Prostate gland (tissue), 2 donors: ENCODE results near the gene NUP210. TPM values are rescaled to one million over a fixed set of nuclear protein-coding genes. Genes with fewer than 3 reads are reported as not detected.

Experiments
- DNase-seq: peaks from one replicate; pipeline ENCODE4 v3.0.0-alpha.2; 2019; ENCODE audit warnings: low spot score
- H3K27ac ChIP-seq, 2 donors: fragments of 200-600 bp; sonication (generic); 2 replicates each; pipeline ENCODE4 v1.5.1; 2017 to 2019
- H3K27me3 ChIP-seq: fragments of 200-600 bp; sonication (generic); replicated peaks from 2 replicates; pipeline ENCODE4 v1.5.1; 2019; ENCODE audit not compliant: insufficient read depth
- H3K36me3 ChIP-seq, 2 donors: fragments of 200-600 bp; sonication (generic); 1 replicate in 1 of 2; 2 replicates in 1 of 2; pipeline versions ENCODE4 v1.5.1 to v1.8.1; 2017 to 2019
- H3K4me1 ChIP-seq: fragments of 200-600 bp; sonication (generic); replicated peaks from 2 replicates; pipeline ENCODE4 v1.5.1; 2019
- H3K4me3 ChIP-seq, 2 donors: fragments of 200-600 bp; sonication (generic); 2 replicates each; pipeline ENCODE4 v1.5.1; 2017 to 2019
- H3K9me3 ChIP-seq: fragments of 200-600 bp; sonication (generic); 2 replicates; pipeline ENCODE4 v1.5.1; 2017
- CTCF ChIP-seq, 4 experiments: fragments of 200-600 bp in 2 of 4; fragments of 450-650 bp in 2 of 4; sonication (generic) in 2 of 4; IDR thresholded peaks; 1 replicate in 3 of 4; 2 replicates in 1 of 4; pipeline ENCODE4 v1.5.1; 2016 to 2019; ENCODE audit warnings: antibody characterized with exemption in 4 of 4, mild to moderate bottlenecking in 2 of 4, moderate library complexity in 2 of 4
- POLR2A ChIP-seq: fragments of 450-650 bp; IDR thresholded peaks from one replicate; pipeline ENCODE4 v1.6.1; 2016; ENCODE audit warnings: antibody characterized with exemption, mild to moderate bottlenecking
- POLR2AphosphoS5 ChIP-seq: sonication (generic); formaldehyde crosslinking; IDR thresholded peaks from one replicate; pipeline ENCODE4 v1.6.1; 2017; ENCODE audit warnings: antibody characterized with exemption
- WGBS: methylation state at CpG from one replicate; pipeline ENCODE4 v1.1.5; 2018; 5-methylcytosine and 5-hydroxymethylcytosine counted together
- intact Hi-C: fragments of 100-400 bp; cut with DNase I; formaldehyde crosslinking; loops from one replicate; pipeline ENCODE4 v1.14.2; 2022
- total RNA-seq, 2 donors: library from RNA; depleted of rRNA; stranded (reverse); fragments of >200 nt; gene quantifications; one replicate each; pipeline ENCODE4 v1.1.0, GENCODE V29; 2016

NUP210 gene
- total RNA-seq, 2 donors from 2014 or later, result 10.6 to 31.2 TPM

- H3K4me1 ChIP-seq, result no peaks in the 10 kb centered on the region
- intact Hi-C loops, result no loop called here
- 94% methylated on average over 20 of the region's 20 CpGs for WGBS
- H3K27ac ChIP-seq, result no peak overlapping the region
- H3K9me3 ChIP-seq, result no peaks in the 10 kb centered on the region
- H3K4me3 ChIP-seq, result no peak overlapping the region
- TF ChIP-seq CTCF (IDR thresholded peaks at IDR 0.05) (no peak), POLR2AphosphoS5 (no peak), POLR2A (no peak)
- no peaks in the 10 kb centered on the region for H3K36me3 ChIP-seq
- H3K27me3 ChIP-seq, result no peaks in the 10 kb centered on the region
- no peak for DNase-seq
These were observed 80.3 kb downstream of the NUP210 start for GRCh38 chr3:13339833-13340232.

- Histone ChIP-seq H3K9me3 (no peaks in the 10 kb centered on the region), H3K4me3 (no peak overlapping the region), H3K27ac (no peak overlapping the region), H3K27me3 (no peaks in the 10 kb centered on the region), H3K36me3 (no peaks in the 10 kb centered on the region), H3K4me1 (no peaks in the 10 kb centered on the region)
- intact Hi-C loops, result no loop called here
- WGBS, result 97% methylated on average over 5 of the region's 5 CpGs
- no peak for DNase-seq
- no peak for TF ChIP-seq POLR2A
- no peak for TF ChIP-seq CTCF (IDR thresholded peaks at IDR 0.05)
- no peak for TF ChIP-seq POLR2AphosphoS5
These were observed 81.1 kb downstream of the NUP210 start for GRCh38 chr3:13338996-13339395.

- DNase-seq, result no peak
- intact Hi-C loops, result no loop called here
- H3K36me3 ChIP-seq, result no peaks in the 10 kb centered on the region
- H3K9me3 ChIP-seq, result no peaks in the 10 kb centered on the region
- H3K27me3 ChIP-seq, result no peaks in the 10 kb centered on the region
- no peaks in the 10 kb centered on the region for H3K4me1 ChIP-seq
- WGBS, result 94% methylated on average over 3 of the region's 3 CpGs
- no peak overlapping the region for H3K4me3 ChIP-seq
- TF ChIP-seq CTCF (IDR thresholded peaks at IDR 0.05) (no peak), POLR2AphosphoS5 (no peak), POLR2A (no peak)
- H3K27ac ChIP-seq, result no peak overlapping the region
These were observed 81.9 kb downstream of the NUP210 start for GRCh38 chr3:13338231-13338630.

GRCh38 chr3:13336592-13336991 lies 83.5 kb downstream of the NUP210 start:
- Histone ChIP-seq H3K27me3 (no peaks in the 10 kb centered on the region), H3K4me3 (no peak overlapping the region), H3K36me3 (no peaks in the 10 kb centered on the region), H3K9me3 (no peaks in the 10 kb centered on the region), H3K27ac (no peak overlapping the region), H3K4me1 (no peaks in the 10 kb centered on the region)
- no peak for TF ChIP-seq CTCF (IDR thresholded peaks at IDR 0.05)
- TF ChIP-seq POLR2AphosphoS5, result no peak
- TF ChIP-seq POLR2A, result no peak
- 91% methylated on average over 12 of the region's 12 CpGs for WGBS
- intact Hi-C loops, result no loop called here
- DNase-seq, result no peak

- 96% methylated on average over 16 of the region's 16 CpGs for WGBS
- H3K36me3 ChIP-seq, result no peaks in the 10 kb centered on the region
- intact Hi-C loops, result no loop called here
These were observed 84.6 kb downstream of the NUP210 start for GRCh38 chr3:13335503-13335902.

More at GRCh38 chr3:13335503-13335902, 84.6 kb downstream of the NUP210 start:
- DNase-seq, result no peak
- TF ChIP-seq POLR2AphosphoS5, result no peak
- TF ChIP-seq CTCF (IDR thresholded peaks at IDR 0.05), result no peak
- TF ChIP-seq POLR2A, result no peak
- Histone ChIP-seq H3K9me3 (no peaks in the 10 kb centered on the region), H3K4me3 (no peak overlapping the region), H3K4me1 (no peaks in the 10 kb centered on the region), H3K27ac (no peak overlapping the region), H3K27me3 (no peaks in the 10 kb centered on the region)
